ENCODE results near the gene CYP4F3. TPM values are rescaled to one million over a fixed set of nuclear protein-coding genes. Genes with fewer than 3 reads are reported as not detected.
A peak's percentile ranks its signal among the peaks of the same experiment; 100 is the strongest.
"Not testable (repeated sequence)": the region's sequence is repeated elsewhere in the genome, so short reads cannot be mapped to it uniquely, and the experiment has no call there.

Gene CYP4F3
- total RNA-seq, 1 donor = 0.27 TPM

DNA sequence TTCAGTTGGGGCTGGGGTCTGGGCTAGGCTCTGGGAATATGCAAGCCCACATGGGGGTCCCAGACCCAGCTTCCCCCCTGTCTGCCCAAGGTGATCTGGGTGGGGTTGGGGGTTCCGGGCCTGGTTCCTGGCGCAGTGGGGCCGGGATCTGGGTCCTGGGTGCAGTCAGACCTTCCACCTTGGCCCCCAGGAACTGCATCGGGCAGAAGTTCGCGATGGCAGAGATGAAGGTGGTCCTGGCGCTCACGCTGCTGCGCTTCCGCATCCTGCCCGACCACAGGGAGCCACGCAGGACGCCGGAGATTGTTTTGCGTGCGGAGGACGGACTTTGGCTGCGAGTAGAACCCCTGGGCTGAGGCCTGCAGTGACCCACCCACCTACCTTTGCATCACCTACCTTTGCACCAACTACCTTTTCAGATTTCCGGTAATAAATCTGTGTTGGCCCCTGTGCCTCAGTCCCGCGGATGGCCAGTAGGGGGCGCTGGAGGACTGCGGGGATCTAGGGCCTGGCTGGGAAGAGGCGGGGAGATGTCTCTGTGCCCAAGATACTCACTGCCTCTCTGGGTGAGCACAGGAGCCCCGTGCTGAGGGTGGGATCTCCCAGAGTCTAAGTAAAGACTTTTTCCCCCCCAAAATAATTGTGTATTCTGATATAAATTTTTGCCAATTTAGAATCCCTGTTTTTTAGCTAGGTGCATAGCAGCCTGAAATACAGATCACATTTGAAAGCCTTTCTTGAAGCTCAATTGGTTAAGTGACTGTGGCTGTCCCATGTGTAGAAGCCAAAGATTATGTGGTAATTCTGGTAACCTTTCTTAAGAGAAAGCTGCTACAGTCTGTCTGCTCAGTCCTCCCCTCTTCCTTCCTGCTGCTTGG lies 11.5 kb upstream of the CYP4F3 start:
- DNase-seq (ENCODE audit: low read depth in 2 of 3, low spot score in 2 of 3) = peak; percentile 68 to 85 (median 77)

DNA sequence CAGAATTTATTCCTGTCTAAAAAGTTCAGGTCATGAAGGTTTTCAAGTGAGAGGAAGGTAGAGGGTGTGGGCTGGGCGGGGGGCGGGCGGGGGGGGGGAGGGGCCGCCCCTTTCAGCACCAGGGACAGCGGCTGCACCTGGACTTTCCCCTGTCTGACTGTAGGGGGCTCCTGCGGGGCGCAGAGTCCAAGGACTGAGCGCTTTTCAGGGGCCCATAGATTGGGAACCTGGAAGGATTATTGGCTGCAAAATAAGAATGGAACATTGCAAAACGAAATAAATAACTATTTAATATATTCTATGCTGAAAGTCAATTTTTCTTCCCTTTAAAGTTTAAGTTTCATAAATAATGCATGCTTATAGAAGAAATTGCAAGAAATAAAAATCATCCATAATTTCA lies 8.9 kb upstream of the CYP4F3 start:
- peak in 2 of 3 donors; percentile 44 to 61 for DNase-seq (ENCODE audit: low read depth in 2 of 3, low spot score in 2 of 3)

DNA sequence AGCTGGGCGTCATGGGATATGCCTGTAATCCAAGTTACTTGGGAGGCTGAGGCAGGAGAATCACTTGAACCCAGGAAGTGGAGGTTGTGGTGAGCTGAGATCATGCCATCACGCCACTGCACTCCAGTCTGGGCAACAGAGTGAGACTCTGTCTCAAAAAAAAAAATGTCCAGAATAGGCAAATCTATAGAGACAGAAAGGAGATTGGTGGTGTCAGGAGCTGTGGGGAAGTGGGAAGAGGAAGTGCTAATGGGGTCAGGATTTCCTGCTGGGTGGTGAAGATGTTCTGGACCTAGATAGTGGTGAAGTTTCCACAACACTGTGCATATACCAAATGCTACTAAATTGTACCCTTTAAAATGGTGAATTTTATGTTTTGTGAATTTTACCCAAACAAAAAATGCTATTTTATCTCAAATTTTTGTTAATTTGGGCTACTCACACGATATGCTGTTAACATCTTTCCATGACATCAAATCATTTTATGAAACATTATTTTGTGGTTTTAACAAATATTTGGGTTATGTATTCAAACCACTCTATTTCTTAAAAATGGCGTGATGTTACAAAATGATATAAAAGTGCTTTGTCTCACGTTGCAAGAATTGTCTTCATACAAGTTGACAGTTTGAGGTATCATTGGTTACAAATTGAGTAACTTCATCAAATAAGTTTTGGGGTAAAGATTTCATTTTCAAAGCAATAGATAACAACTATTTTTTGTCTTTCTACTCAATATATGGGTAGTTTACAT lies 7.4 kb upstream of the CYP4F3 start:
- DNase-seq (ENCODE audit: low read depth in 2 of 3, low spot score in 2 of 3) = no peak

DNA sequence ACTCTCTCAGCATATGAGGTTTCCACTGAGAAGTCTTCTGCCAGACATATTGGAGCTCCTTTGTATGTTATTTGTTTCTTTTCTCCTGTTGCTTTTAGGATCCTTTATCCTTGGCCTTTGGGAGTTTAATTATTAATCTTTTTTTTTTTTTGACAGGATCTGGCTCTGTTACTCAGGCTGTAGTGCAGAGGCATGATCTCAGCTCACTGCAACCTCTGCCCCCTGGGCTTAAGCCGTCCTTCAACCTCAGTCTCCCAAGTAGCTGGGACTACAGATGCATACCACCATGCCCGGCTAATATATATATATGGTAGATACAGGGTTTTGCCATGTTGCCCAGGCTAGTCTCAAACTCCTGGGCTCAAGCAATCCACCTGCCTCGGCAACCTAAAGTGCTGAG lies 6.6 kb upstream of the CYP4F3 start:
- DNase-seq (ENCODE audit: low read depth in 2 of 3, low spot score in 2 of 3) = no peak

DNA sequence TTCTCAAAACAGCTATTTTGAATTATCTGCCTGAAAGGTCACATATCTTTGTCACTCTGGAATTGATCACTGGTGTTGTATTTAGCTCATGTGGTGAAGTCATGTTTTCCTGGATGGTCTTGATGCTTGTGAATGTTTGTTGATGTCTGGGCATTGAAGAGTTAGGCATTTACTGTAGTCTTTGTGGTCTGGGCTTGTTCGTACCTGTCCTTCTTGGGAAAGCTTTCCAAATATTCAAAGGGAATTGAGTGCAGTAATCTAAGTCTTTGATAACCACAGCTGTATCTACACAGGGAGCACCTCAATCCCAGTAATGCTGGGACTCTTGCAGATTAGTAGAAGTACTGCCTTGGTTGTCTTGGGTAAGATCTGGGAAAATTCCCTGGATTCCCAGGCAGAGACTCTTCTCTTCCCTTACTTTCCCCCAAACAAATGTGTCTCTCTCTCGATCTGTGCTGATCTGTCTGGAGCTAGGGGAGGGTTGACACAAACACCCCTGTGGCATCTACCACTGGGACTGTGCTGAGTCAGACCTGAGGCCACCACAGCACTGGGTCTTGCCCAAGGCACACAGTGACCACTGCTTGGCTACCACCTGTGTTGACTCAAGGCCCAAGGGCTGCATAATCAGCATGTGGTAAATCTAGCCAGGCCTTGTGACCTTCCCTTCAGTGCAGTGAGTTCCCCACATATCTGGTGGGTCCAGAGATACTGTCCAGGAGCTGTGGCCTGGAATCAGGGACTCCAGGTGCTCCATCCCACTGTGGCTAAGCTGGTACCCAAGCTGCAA lies 5.5 kb upstream of the CYP4F3 start:
- no peak for DNase-seq (ENCODE audit: low read depth in 2 of 3, low spot score in 2 of 3)

DNA sequence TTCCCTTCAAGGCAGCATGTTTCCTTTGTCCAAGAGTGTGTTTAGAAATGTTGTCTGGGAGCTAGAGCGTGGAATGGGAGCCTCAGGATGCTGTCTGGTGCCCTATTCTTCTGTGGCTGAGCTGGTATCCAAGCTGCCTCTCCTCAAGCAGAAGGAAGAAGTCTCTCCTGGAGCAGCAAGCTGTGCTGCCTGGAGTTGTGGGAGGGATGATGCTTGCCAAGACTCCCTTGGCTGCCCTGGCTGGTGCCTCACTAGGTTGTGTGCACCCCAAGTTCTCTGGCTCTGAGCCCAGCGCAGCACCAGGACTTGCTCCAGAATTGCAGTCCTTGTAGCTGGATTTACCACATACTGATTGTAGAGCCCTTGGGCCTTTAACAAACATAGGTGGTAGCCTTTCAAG lies 4.7 kb upstream of the CYP4F3 start:
- DNase-seq (ENCODE audit: low read depth in 2 of 3, low spot score in 2 of 3) = no peak

DNA sequence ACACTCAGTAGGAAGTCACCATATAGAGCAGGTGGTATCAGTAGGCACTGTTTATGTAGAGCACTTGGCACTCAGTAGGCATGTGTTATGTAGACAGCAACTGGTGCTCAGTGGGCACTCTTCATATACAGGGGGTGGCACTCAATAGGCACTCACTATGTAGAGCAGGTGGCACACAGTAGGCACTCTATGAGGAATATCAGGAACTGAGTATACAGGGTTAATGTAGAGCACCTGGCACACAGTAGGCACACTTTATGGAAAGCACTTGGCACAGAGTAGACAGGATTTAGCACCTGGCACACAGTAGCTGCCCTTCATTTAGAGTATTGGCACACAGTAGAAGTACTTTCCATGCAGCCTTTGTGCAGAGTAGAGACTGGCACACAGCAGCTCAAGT lies 1.1 kb upstream of the CYP4F3 start:
- no peak for DNase-seq (ENCODE audit: low read depth in 2 of 3, low spot score in 2 of 3)

DNA sequence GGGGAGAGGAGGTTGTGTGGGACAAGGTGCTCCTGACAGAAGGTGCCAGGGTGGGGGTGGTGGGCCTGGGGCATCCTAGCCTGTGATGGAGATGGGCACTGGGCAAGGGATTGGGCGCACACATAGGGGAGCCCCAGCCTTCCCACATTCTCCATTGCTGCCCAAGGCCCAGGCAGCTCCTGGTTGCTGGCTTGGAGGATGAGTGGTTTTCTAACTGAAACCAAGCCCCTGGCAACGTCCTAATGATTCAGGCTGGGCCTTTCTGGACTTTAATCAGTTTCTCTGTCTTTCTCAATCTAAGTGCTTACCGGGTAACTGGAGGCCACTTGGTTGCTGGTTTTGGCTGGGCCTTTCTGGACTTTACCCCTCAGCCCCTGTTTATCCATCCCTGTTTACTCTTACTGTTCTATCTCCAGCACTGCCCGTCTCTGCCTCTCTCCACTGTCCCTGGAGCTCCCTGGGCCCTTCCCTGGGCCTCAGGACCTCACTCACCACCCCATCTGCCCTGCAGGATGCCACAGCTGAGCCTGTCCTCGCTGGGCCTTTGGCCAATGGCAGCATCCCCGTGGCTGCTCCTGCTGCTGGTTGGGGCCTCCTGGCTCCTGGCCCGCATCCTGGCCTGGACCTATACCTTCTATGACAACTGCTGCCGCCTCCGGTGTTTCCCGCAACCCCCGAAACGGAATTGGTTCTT lies 354 bp downstream of the CYP4F3 start:
- DNase-seq (ENCODE audit: low read depth in 2 of 3, low spot score in 2 of 3) = no peak

DNA sequence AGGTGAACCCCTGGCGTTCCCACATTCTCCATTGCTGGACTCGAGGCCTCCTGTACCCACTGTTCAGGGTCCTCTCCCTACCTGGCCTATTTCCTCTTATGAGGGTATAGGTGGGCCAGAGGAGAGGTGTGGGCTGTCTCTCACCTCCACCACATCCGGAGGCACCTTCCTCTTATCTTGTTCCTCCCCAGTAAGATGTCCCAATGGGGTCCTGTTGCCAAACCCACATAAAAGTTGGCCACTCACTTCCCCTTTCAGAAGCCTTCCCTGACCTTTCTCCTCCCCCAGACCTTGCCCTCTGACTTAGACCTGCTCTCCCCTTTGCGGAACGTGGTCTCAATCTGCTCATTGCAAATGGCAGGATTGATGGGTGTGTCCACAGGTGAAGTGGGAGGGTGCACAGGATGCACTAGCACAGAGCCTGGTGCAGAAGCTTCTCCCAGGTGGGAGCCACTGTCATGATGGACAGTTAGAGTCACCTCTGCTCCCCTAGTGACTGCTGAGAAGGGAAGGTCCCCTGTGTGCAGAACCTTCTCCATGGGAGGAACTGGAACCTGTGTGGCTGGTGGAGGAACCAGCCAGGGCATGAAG lies 1.3 kb downstream of the CYP4F3 start:
- peak in 1 of 3 donors; percentile 15 for DNase-seq (ENCODE audit: low read depth in 2 of 3, low spot score in 2 of 3)

DNA sequence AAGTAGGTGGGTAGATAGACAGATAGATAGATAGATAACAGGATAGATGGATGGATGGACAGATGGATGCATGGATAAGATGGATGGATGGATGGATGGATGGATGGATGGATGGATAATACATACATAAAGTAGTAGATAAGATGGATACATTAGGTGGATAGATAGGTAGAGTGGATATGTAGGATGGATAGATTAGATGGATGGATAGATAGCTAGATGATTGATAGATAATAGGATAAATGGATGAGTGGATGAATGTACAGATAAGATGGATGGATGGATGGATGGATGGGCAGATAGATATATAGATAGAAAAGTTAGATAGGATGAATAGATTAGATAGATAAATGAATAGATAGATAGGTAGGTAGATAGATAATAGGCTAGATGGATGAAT lies 2.1 kb downstream of the CYP4F3 start:
- no peak for DNase-seq (ENCODE audit: low read depth in 2 of 3, low spot score in 2 of 3)

DNA sequence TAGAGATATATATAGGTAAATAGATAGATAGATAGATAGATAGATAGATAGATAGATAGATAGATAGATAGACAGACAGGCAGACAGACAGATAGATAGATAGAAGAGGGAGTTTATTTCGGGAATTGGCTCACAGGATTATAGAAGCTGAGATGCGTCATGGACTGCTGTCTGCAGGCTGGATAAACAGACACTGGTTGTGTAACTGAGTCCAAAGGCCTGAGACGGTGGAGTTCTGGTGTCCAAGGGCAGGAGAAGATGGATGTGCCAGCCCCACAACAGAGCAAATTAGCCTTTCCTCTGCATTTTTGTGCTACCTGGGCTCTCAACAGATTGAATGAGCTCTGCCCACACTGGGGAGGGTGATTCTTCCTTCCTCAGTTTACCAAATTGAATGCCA lies 2.7 kb downstream of the CYP4F3 start:
- no peak for DNase-seq (ENCODE audit: low read depth in 2 of 3, low spot score in 2 of 3)

DNA sequence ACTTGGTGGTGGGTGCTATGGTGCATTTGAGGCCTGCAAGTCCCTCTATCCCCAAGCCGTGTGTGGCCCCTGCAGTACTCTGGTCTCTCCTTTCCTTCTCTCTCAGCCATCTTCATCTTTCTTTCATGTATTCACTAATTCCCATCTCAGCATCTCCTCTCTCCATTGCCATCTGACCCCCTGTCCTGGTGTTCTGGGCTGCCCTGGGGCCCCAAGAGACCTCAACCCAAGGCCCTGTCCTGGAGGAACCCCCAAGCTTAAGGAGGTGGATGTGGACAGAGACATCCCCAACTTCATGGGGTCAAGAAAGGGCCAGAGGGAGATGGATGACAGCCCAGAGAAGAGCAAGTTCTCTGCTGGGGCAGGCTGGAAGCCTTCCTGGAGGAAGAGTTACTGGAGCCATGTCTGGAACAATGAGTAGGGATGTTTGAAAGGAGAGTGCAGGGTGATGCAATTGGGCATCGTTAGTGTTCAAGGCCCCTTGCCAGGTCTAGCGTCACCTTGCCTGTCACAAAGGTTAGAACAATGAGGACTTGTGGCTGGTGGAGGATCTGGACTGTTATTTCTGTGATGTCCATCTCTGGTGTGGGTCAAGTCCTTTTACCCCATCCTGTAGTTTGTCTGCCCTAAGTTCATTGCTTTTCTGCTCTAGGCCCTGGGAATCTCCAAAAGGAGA lies 3.5 kb downstream of the CYP4F3 start:
- no peak for DNase-seq (ENCODE audit: low read depth in 2 of 3, low spot score in 2 of 3)

DNA sequence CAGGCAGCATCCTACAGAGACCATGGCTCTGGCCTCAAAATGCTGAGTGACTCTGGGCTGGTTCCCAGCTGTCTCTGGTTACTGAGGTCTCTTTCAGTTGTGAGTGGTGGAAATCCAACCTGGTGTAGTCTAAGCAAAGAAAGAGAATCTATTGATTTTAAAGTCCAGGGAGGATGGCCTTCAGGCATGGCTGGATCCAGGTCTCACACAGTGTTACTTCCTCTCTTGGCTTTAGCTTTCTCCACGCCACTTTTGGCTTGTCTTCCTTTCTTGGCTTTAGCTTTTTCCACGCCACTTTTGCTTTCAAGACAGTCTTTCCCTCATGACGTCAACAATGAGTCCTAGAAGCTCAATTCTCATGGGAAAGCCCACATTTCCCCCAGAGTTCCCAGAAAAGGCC lies 4.1 kb downstream of the CYP4F3 start:
- DNase-seq (ENCODE audit: low read depth in 2 of 3, low spot score in 2 of 3) = no peak

DNA sequence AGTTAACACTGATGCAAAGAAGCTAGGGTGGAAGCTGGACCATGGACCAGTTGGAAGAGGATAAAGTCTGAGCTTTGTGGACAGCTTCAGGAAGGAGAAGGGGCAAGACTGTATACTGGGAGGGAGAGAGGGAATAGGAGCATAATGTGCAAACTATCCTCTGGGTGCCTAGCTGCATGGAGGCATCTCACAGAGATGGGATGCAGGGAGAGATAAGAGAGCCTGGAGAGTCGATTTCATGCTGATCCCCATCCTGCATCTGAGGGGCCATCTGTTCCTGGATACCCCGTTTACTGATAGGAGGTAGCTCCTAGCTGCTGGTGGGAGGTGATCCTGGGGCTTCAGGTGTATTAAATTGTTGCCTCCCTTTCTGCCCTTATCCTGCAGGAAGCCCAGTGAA lies 8.8 kb downstream of the CYP4F3 start:
- DNase-seq (ENCODE audit: low read depth in 2 of 3, low spot score in 2 of 3) = no peak

DNA sequence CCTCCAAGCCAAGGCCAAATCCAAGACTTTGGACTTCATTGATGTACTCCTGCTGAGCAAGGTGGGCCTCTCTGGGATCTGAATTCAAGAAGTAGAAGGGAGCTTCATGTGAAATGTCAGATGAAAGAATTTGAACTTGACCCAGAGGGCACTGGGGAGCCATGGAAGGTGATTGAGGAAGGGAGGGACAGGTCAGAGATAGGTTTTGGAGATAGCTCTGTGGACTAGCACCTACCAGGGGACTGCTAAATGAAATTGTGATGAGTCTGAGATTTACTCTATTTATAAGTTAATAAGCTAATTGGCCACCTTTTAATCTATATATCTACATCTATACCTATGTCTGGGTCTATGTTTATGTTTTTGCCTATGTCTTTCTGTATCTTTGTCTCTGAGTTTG lies 9.4 kb downstream of the CYP4F3 start:
- DNase-seq (ENCODE audit: low read depth in 2 of 3, low spot score in 2 of 3) = not testable (repeated sequence)

DNA sequence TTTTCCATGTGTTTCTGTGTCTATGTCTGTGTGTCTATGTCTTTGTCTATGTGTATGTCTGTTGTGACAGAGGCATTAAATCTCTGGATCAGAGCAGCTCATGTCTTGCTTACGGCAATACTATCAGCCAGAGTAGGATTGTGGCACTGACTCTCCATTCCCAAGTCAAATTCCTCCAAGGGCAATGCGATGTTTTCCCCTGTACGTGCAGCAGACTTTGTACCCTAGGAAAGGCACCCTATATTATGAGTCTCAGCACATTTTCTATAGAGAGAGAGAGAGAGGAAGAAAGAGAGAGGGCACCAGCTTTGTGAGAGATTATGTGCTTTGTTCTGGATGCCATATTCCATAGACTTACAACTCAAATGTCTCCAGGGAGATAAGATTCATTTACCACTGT lies 11.1 kb downstream of the CYP4F3 start:
- no peak for DNase-seq (ENCODE audit: low read depth in 2 of 3, low spot score in 2 of 3)

DNA sequence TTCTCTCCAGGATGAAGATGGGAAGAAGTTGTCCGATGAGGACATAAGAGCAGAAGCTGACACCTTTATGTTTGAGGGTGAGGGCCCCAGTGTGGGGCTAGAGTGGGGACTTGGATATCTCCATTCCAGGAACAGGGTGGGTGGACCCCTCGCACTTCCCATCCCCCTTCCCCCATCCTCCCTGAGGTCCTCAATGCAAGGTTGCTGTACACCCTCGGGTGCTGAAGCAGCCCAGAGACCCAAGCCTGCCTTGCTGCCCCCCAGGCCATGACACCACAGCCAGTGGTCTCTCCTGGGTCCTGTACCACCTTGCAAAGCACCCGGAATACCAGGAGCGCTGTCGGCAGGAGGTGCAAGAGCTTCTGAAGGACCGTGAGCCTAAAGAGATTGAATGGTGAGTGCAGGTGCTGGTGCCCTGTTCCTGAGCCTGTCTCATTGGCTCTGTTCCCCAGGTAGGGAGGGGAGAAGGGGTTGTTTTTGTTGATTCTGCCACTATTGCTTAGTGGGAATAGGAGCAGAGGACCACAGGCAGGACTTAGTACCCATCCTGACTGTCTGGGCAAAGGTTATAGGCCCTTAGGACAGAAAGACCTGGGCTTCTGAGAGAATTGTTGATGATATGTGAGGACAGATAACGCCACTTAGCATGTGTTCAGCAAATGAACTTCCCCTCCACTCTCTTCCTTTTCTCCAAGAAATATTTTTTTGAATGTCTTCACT lies 12.0 kb downstream of the CYP4F3 start:
- DNase-seq (ENCODE audit: low read depth in 2 of 3, low spot score in 2 of 3) = no peak

DNA sequence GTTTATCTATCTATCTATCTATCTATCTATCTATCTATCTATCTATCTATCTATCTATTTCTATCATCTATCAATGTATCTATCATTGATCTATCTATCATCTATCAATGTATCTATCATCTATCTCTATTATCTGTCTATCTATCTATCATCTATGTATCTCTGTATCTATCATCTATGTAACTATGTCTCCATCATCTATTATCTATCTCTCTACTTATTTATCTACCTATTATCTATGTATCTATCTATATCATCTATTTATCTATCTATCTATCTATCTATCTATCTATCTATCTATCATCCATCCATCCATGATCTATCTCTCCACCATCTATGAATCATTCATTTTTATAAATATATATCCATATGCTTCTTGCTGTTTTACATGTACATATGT lies 15.8 kb downstream of the CYP4F3 start:
- DNase-seq (ENCODE audit: low read depth in 2 of 3, low spot score in 2 of 3) = no peak

DNA sequence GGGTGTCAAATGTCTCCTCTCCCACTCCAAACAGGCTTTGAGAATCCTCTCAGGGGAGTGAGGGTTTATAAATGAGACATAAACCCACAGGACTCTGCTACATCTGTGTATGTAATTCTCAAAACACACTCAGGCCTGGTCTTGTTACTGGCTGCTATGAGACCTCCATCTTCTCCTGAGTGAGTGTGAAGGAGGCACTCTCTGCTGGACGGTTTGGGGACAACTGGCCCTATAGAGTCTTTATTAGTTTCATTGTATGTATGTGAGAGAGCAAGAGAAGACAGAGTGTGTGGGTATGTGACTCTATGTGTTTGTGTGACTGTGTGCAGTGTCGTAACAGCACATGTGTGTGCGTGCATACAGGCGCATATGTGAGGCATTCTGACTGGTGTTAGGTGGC lies 22.6 kb downstream of the CYP4F3 start:
- no peak for DNase-seq (ENCODE audit: low read depth in 2 of 3, low spot score in 2 of 3)

Data from hematopoietic multipotent progenitor cell (in vitro differentiated cells).